Left cardiac atrium (tissue), 4 donors: Measurements from ENCODE around the gene UTP3. TPM values are rescaled to one million over a fixed set of nuclear protein-coding genes. Genes with fewer than 3 reads are reported as not detected.
A peak's percentile ranks its signal among the peaks of the same experiment; 100 is the strongest.
"Not testable (repeated sequence)": the region's sequence is repeated elsewhere in the genome, so short reads cannot be mapped to it uniquely, and the experiment has no call there.

Experiments
- ATAC-seq, 2 donors: fragments of 200-7000 bp; cut with Tn5 transposase; one replicate each; pipeline ENCODE4 v1.9.1; 2020; ENCODE audit warnings: mild to moderate bottlenecking in 2 of 2, moderate library complexity in 2 of 2
- DNase-seq: peaks from one replicate; pipeline ENCODE4 v3.0.0-alpha.2; 2020
- intact Hi-C, 2 donors: fragments of 100-400 bp; cut with DNase I; formaldehyde crosslinking; loops; one replicate each; pipeline versions ENCODE4 v1.14.1 to v1.15.1; 2022 to 2023
- long read RNA-seq: library from polyadenylated mRNA; unstranded; transcript quantifications from one replicate; pipeline ENCODE4 v2.0.0, GENCODE V29; 2021
- total RNA-seq, 2 donors: library from RNA; stranded (reverse); fragmentation: NEBNext Ultra II Directional; extraction: Animal tissue kit (Norgen Biotek cat#: 25700); gene quantifications; one replicate each; pipeline ENCODE4 v1.2.1, GENCODE V29; 2021
- donor health status: DM: no; HTN: yes; CAD: no.
- donor health status: DM: no; HTN: yes; CAD: no; lungs with severe emphysema.
- donor health status: DM: yes; HTN: yes; CAD: no.
- donor health status: Dilated cardiomyopathy.

Gene UTP3, protein sequence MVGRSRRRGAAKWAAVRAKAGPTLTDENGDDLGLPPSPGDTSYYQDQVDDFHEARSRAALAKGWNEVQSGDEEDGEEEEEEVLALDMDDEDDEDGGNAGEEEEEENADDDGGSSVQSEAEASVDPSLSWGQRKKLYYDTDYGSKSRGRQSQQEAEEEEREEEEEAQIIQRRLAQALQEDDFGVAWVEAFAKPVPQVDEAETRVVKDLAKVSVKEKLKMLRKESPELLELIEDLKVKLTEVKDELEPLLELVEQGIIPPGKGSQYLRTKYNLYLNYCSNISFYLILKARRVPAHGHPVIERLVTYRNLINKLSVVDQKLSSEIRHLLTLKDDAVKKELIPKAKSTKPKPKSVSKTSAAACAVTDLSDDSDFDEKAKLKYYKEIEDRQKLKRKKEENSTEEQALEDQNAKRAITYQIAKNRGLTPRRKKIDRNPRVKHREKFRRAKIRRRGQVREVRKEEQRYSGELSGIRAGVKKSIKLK
- total RNA-seq, result 10 to 100 TPM; 17.6 to 24.0 TPM
- long read RNA-seq, partial matches to known transcripts, result 0 of 3 reads
- long read RNA-seq, other reads (novel, unspliced or antisense), result 0 of 3 reads

DNA sequence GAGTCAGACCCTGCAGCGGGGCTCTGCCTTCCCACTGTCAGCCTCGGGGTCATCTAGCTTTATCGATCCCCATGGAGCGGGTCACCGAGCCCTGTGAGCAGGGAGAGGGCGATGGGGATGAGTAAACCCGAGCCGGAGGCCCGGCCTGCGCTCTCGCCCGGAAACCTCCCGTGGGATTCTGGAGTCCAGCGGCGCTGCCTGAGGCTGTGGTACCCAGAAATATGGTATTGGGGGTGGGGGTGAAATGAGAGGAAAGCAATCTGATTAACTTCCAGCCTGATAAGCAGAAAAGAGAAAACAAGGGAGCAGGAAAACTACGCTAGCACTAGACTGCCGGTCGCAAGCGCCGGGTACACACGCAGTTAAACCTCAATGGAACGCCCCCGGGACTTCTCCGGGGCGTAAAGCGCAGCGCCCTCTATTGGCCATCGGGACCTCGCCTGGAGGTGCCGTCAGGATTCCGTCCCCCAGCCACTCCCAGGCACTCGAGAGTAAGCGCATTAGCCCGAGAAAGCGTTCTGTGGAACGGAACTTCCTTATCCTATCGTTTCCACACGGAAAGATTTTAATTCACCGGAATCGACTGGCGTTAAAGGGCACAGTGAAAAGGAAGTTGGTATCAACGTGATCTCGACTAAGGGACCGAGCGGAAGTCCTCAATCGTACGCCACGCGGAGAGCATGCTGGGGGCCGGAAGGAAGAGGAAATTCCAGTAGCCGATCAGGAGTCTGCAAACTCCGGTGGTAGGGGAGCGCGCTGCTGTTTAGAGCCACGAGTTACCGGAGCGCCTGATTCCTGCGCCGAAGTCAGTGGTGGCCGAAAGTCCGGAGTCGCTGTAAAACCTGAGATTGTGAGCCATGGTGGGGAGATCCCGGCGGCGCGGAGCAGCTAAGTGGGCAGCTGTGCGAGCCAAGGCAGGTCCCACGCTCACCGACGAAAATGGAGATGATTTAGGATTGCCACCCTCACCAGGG is at the start of gene UTP3:
Gene UTP3 (plus strand): TSS at position 712 of the 974 bp plus-strand sequence. CDS start 146 bp downstream, at position 858.
- DNase-seq, result peak; percentile 96
- peak; percentile 97 to 98 for ATAC-seq
- intact Hi-C loops, result loop anchor here in 1 of 2 donors (5.0 kb wide), 1 partner anchor 149 kb away; the partner anchor contains the start of gene GRSF1

DNA sequence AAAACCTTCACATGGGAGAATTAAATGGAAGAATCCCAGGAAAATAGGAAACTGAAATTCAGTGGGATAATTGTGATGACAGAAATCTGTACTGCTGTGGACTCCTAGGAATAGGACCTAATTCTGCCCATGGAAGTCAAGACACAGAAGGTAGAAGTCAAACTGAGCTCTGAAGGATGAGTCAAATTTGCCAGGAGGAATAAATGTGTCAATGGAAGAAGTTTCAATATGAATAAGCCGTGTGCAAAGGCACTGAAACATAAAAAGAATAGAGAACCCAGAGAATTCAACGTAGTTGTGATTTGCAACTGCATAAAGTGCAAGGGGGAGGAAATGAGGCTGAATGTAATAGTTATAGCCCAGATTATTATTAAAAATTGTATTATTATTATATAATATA is 48.1 kb upstream of the UTP3 start:
- ATAC-seq (no peak), DNase-seq (no peak)
- intact Hi-C loops, result no loop called here

DNA sequence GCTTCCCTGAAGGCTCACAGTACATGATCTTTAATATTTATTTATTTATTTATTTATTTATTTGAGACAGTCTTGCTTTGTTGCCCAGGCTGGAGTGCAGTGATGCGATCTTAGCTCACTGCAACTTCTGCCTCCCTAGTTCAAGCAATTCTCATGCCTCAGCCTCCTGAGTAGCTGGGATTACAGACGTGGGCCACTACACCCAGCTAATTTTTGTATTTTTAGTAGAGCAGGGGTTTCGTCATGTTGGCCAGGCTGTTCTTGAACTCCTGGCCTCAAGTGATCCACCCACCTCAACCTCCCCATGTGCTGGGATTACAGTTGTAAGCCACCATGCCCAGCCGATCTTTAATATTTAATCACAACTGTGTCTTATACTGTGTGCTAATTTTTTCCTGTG is 37.6 kb upstream of the UTP3 start:
- not testable (repeated sequence) for ATAC-seq, DNase-seq
- intact Hi-C loops, result loop anchor here in 1 of 2 donors (5.0 to 10.0 kb wide), 2 partner anchors 357 to 1064 kb away; no protein-coding TSS in a partner anchor

DNA sequence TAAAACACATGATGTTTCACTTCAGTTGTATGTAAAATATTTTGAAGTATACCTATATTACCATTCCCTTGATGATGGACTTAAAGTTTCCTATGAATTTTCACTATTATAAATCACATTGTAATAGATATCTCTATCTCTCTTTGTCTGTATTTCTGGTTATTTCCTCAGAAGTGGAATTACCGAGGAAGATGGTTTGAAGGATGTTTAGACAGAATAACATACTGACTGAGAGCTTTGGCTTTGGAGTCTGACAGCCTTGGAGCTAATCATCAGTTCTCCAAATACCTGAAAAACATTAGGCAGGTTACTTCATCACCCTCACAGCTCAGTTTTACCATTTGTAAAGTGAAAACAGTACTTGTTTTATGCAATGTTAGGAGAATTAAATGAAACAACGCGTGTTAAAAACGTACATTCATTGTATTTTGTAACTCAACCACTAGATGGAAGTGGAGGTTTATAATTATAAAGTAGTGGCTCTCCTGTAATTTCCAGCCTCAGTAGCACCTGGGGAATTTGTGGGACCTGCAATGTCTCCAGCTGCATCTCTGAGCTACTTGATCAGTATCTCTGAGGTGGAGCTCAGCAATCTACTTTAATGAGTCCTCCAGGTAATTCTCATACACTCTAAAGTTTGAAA is 36.3 kb upstream of the UTP3 start:
- ATAC-seq (peak; percentile 19 to 55), DNase-seq (no peak)
- intact Hi-C loops, result loop anchor here in 1 of 2 donors (5.0 to 10.0 kb wide), 2 partner anchors 355 to 1063 kb away; no protein-coding TSS in a partner anchor

DNA sequence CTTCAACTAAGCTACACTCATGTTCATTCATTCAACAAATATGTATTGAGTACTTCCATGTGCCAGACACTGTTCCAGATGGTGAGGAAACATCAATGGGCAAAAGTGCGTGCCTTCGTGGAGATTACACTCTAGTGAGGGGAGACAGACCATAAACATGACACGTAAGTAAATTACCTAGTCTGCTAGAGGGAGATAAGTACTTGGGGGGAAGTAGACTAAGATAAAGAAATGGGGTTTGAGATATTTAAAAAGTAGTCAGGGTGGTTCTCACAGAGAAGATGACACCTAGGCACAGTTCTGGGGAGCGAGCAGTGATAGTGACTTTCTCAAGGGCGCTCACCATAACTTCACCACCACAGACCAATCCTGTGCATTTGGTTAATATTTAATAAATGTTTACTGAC is 33.7 kb upstream of the UTP3 start:
- ATAC-seq (no peak), DNase-seq (no peak)
- intact Hi-C loops, result loop anchor here in 1 of 2 donors (5.0 to 10.0 kb wide), 2 partner anchors 353 to 1060 kb away; no protein-coding TSS in a partner anchor

DNA sequence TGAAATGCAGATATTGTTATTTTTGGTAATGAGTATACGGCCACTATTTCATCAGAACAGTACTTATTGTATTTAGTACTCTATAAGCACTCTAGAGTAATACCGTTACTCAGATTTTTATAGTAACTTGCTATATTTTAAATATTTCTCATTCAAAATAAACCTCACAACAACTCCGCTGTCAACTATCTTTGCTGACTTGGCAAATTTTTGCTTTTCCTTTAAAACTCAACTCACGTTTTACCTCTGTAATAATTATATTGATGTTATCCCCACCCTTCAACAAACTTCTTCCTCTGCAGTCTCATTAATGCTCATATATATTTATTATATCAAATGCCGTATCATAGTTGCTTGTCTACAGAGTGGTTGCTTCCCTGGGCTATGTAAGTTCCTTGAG is 31.0 kb upstream of the UTP3 start:
- ATAC-seq (no peak), DNase-seq (no peak)
- intact Hi-C loops, result loop anchor here in 1 of 2 donors (10.0 kb wide), 1 partner anchor 1057 kb away; no protein-coding TSS in a partner anchor

DNA sequence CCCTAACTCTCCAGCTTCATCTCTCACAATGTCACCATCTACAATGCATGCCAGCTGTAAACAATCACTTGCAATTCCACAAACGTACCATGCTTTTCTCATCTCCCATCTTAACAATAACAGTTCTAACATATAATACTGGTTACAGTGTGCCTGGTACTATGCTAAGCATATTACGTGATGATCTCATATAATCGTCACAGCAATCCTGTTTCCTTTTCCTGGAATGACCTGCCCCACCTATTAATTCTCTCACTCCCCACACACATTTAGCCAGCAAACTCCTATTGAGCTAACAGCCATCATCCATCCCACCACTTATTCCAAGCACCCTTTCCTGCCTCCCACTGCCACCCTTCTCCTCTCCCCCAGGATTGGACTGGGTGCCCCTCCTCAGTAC is 29.9 kb upstream of the UTP3 start:
- intact Hi-C loops, result loop anchor here in 1 of 2 donors (10.0 kb wide), 1 partner anchor 1056 kb away; no protein-coding TSS in a partner anchor
- ATAC-seq, result no peak
- no peak for DNase-seq

DNA sequence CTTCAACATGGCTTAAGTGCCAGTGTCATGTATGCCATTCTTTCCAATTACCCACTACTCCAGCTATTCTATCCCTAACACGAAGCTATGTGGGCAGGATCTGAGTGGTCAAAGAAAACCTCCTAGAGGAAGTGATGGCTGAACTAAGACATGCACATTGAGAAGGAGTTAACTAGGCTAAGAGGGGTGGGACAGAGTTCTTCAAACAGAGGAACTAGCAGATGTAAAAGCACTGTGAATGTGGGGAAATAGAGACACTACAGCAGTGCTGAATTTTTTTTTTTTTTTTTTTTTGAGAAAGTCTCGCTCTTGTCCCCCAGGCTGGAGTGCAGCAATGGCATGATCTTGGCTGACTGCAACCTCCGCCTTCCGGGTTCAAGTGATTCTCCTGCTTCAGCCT is 28.2 kb upstream of the UTP3 start:
- ATAC-seq, result no peak
- DNase-seq, result no peak
- intact Hi-C loops, result no loop called here

DNA sequence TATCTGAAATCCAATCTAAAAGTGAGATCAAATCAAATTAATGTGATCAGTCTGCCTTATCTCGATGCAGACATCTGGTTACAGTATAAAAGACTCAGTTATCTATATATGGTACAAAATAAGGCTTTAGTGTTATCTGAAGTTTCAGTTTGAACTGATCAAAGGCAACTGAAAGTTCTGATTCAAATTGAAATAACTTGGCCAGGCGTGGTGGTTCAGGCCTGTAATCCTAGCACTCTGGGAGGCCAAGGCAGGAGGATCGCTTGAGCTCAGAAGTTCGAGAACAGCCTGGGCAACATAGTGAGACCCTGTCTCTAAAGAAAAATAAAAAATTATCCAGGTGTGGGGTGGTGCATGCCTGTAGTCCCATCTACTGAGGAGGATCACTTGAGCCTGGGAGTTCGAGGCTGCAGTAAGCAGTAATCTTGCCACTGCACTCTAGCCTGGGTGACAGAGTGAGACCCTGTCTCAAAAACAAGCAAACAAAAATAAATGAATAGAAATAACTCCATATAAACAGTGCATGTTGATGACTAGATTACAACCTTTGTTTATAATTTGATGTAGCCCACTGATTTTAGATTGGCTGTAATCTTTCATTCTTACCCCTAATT is 26.9 kb upstream of the UTP3 start:
- intact Hi-C loops, DNase-seq, ATAC-seq: not testable (repeated sequence)

DNA sequence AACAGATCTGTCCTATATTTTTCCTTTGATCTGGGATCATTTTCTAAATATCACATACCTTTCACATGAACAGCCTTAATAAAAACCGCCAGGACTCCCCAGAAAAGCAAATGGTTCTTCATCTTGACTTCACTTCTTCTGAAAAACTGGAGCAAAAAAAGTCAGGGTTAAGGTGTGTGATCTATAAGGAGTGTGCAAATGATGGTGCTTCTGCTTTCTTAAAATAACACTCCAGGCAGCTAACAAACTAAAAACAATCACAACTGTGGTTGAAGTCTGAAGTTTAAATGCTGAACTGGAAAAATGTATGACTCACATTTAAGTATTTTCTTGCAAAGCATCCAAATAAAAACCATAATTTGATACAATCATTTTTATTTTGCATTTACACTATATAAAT is 22.0 kb upstream of the UTP3 start, which contains the start of gene JCHAIN:
Gene JCHAIN (minus strand): TSS at position 140 of the 400 bp plus-strand sequence. CDS start 18 bp downstream, at position 122.
- ATAC-seq (no peak), DNase-seq (no peak)
- intact Hi-C loops, result no loop called here

DNA sequence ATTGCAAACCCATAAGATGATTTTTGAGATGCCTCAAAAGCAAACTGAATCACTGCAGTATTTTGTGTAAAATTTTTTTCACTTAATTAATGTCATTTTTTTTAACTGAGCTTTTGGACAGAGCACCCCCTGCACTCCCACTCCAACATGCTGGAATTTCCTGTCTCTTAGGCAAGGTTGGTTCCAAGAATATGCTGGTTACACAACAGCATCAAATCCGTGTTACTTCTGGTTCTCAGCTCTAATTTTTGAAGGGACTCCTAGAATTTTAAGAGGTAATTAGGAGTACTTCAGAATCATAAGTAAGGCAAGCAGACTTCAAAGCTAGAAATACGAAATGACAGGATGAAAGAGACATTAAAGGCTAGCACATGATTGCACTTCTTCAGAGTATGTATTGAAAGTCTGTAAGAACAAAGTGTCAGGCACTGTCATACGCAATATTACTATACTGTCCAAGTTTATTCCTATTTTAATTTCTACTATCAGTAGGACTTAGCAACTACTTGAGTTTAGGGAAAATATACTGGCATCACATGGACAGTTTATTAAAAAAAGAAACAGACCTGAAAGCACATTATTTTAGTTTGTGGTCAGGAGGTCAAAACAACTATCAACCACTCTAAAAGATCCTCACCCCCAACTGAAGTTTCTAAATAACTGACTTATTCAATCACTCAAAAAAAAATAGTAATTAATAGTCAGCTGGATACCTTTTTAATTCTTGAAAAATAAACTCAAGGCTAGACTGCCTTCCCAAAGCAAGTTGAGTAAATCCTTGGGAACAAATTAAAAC is 20.4 kb upstream of the UTP3 start:
- ATAC-seq, result peak; percentile 31 to 73
- intact Hi-C loops, result no loop called here
- DNase-seq, result no peak

DNA sequence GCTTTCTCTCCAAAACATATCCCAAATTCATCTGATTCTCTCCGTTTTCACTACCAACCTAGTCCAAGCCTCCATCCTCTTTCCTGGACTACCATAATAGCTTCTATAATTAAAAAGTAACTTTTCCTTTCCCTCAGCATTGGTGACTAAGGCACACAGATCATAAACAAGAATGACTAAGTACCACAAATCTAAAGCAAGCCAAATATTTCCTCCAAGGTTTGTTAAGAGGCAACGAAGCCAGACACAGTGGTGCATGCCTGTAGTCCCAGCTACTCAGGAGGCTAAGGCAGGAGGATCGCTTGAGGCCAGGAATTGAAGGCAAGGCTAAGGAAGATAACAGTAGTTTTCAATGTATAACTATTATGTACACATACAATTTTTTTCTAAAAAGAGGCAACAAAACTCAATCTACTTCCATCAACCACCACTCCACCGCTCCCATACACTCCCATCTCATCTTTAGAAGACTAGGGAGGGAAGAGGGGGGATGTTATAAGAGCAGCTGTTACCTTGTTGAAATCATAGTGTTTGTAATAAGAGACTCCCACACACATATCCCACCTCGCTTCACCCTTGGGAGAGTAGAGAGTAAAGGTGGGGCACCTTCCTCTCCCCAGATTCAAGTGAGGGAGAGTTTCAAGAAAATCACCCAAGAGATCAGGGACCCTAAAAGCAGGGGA is 17.9 kb upstream of the UTP3 start:
- ATAC-seq, result no peak
- DNase-seq, result no peak
- intact Hi-C loops, result no loop called here

DNA sequence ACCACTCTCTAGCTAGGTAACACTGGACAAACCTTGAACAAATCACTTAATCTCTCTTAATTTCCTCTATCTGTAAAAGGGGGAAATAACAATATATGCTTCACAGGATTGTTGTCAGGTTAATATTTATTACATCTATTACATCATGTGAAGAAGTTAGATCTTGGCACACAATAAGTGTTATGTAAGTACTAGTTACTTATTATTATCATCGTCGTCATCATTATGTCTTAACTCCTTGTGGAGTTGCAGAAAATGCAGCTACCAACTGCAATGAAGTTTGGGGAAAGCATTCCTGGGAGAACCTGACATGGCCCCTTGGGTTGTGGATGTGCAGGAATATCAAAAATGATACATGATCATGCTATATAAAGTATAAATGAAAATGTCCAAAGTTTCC is 17.2 kb upstream of the UTP3 start:
- no peak for DNase-seq
- no peak for ATAC-seq
- intact Hi-C loops, result no loop called here

DNA sequence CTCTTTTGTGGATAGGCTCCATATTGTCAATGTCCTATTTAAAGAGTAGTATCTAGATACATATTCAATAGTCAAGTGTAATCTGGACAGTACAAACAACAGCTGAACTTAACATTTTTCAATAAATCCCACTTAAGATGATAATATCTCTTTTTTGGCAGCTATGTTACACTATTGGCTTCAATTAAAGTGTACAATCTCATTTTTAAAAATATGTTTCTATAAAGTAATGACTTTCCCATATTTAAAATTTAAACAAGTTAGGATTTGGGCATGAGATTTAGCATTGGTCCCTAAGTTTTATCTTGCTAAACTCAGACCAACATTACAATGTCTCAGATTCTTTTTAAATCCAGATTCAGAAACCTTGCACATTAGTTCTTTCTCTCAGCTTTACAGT is 14.1 kb upstream of the UTP3 start:
- ATAC-seq (no peak), DNase-seq (no peak)
- intact Hi-C loops, result no loop called here

DNA sequence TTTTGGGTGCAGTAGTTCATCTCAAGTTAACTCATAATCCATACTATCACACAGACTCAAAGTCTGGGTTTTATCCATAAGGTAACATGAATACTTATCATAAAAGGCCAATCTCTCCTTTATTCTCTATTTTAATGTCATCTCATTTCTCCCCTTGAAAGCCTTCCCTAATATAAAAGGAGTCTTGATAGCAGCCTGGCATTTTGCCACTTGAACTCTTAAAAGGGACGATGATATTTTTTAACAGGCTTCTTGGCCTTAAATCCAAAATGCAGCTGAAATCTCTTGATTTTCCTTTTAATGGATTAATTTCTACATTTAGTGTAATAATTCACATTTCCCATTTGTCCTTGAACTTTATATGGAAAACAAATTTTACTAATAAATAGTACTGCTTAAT is 13.6 kb upstream of the UTP3 start:
- DNase-seq (no peak), ATAC-seq (no peak)
- intact Hi-C loops, result no loop called here

DNA sequence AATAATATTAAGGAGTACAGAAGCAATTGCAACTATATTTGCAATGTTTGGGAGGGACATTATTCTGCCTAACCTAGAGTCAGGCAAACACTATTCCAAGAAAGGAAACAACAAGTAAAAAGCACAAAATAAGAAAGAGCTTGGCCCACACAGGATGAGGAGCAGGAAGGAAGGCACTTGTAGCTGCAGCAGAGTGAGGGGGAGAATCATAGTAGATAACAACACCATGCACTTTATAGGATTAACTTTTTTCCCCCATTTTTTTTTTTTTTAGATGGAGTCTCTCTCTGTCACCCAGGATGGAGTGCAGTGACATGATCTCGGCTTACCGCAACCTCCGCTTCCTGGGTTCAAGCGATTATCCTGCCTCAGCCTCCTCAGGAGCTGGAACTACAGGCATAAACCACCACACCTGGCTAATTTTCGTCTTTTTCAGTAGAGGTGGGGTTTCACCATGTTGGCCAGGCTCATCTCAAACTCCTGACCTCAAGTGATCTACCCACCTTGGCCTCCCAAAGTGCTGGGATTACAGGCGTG is 11.7 kb upstream of the UTP3 start:
- DNase-seq, result no peak
- no peak for ATAC-seq
- intact Hi-C loops, result no loop called here
